ENCODE data around the gene PLCD1.
"Not testable (repeated sequence)": the region's sequence is repeated elsewhere in the genome, so short reads cannot be mapped to it uniquely, and the experiment has no call there.

The PLCD1 gene

GRCh38 chr3:37984051-37984450 is 45.4 kb downstream of the PLCD1 start:
- DNase-seq, result no peak

- DNase-seq, result no peak
These were observed 47.1 kb downstream of the PLCD1 start for GRCh38 chr3:37982331-37982730.

GRCh38 chr3:37981348-37981664 is 48.1 kb downstream of the PLCD1 start:
- DNase-seq, result no peak

GRCh38 chr3:37980462-37981347 is 48.7 kb downstream of the PLCD1 start:
- DNase-seq, result no peak

- DNase-seq, result no peak
These were observed 49.6 kb downstream of the PLCD1 start for GRCh38 chr3:37979541-37980461.

- peak; percentile 79 for DNase-seq
These were observed 55.0 kb downstream of the PLCD1 start for GRCh38 chr3:37974121-37975083.

GRCh38 chr3:37973246-37974054 is 56.0 kb downstream of the PLCD1 start:
- no peak for DNase-seq

GRCh38 chr3:37972056-37972455 is 57.4 kb downstream of the PLCD1 start:
- DNase-seq, result not testable (repeated sequence)

- no peak for DNase-seq
These were observed 58.0 kb downstream of the PLCD1 start for GRCh38 chr3:37971467-37971866.

GRCh38 chr3:37970802-37971201 is 58.6 kb downstream of the PLCD1 start:
- no peak for DNase-seq

GRCh38 chr3:37969596-37970100 is 59.8 kb downstream of the PLCD1 start:
- DNase-seq, result no peak

- DNase-seq, result no peak
These were observed 60.4 kb downstream of the PLCD1 start for GRCh38 chr3:37968813-37969595.

GRCh38 chr3:37968199-37968598 is 61.2 kb downstream of the PLCD1 start:
- no peak for DNase-seq

GRCh38 chr3:37967260-37967881 is 62.1 kb downstream of the PLCD1 start:
- DNase-seq, result peak; percentile 55

- DNase-seq, result no peak
These were observed 64.7 kb downstream of the PLCD1 start for GRCh38 chr3:37964716-37965115.

- DNase-seq, result no peak
These were observed 65.3 kb downstream of the PLCD1 start for GRCh38 chr3:37964146-37964545.

- no peak for DNase-seq
These were observed 65.8 kb downstream of the PLCD1 start for GRCh38 chr3:37963635-37964034.

GRCh38 chr3:37963016-37963415 is 66.4 kb downstream of the PLCD1 start:
- DNase-seq, result no peak

GRCh38 chr3:37961622-37962431 is 67.6 kb downstream of the PLCD1 start:
- DNase-seq, result no peak
